Mesendoderm (in vitro differentiated cells): ENCODE data around the gene HDAC11.

ENCODE experiments used
- DNase-seq: peaks from one replicate; pipeline ENCODE4 v3.0.0; 2013
- H2AK5ac ChIP-seq: 2 replicates; pipeline ENCODE4 v1.6.1; 2013; ENCODE audit warnings: low read length, inconsistent platforms
- H2BK120ac ChIP-seq: 2 replicates; pipeline ENCODE4 v1.6.1; 2013; ENCODE audit warnings: low read depth, mild to moderate bottlenecking, low read length, moderate library complexity, mixed read lengths
- H2BK15ac ChIP-seq: replicated peaks from 2 replicates; pipeline ENCODE4 v1.6.1; 2013; ENCODE audit warnings: low read depth, mild to moderate bottlenecking, moderate library complexity
- H2BK5ac ChIP-seq: 2 replicates; pipeline ENCODE4 v1.6.1; 2013; ENCODE audit warnings: low read length, inconsistent platforms
- H3K18ac ChIP-seq: 2 replicates; pipeline ENCODE4 v1.6.1; 2013; ENCODE audit warnings: mild to moderate bottlenecking, low read length, mixed read lengths
- H3K23ac ChIP-seq: one replicate; pipeline ENCODE4 v1.6.1; 2013; ENCODE audit warnings: low read length
- H3K27ac ChIP-seq: 2 replicates; pipeline ENCODE4 v1.5.1; 2013; ENCODE audit warnings: low read depth, mild to moderate bottlenecking, inconsistent platforms, low read length, moderate library complexity
- H3K27me3 ChIP-seq: 2 replicates; pipeline ENCODE4 v1.6.1; 2013; ENCODE audit warnings: low read length, control low read depth, mild to moderate bottlenecking, inconsistent platforms; ENCODE audit not compliant: insufficient read depth, poor library complexity
- H3K36me3 ChIP-seq: 2 replicates; pipeline ENCODE4 v1.6.1; 2013; ENCODE audit warnings: low read length, inconsistent platforms; ENCODE audit not compliant: control insufficient read depth, insufficient read depth
- H3K4ac ChIP-seq: one replicate; pipeline ENCODE4 v1.6.1; 2013; ENCODE audit warnings: low read depth, mild to moderate bottlenecking, low read length, moderate library complexity
- H3K4me1 ChIP-seq: 2 replicates; pipeline ENCODE4 v1.6.1; 2013; ENCODE audit warnings: low read depth, low read length, inconsistent platforms; ENCODE audit not compliant: control insufficient read depth
- H3K4me2 ChIP-seq: 2 replicates; pipeline ENCODE4 v1.6.1; 2013; ENCODE audit warnings: low read length
- H3K4me3 ChIP-seq: 2 replicates; pipeline ENCODE4 v1.5.1; 2013; ENCODE audit warnings: mild to moderate bottlenecking, low read length
- H3K56ac ChIP-seq: one replicate; pipeline ENCODE4 v1.6.1; 2013; ENCODE audit warnings: low read length
- H3K79me1 ChIP-seq: 2 replicates; pipeline ENCODE4 v1.6.1; 2013; ENCODE audit warnings: low read length, inconsistent platforms
- H3K79me2 ChIP-seq: 2 replicates; pipeline ENCODE4 v1.6.1; 2013; ENCODE audit warnings: mild to moderate bottlenecking, low read length; ENCODE audit not compliant: control insufficient read depth, insufficient read depth
- H3K9ac ChIP-seq: 2 replicates; pipeline ENCODE4 v1.6.1; 2013; ENCODE audit warnings: low read length, inconsistent platforms
- H4K5ac ChIP-seq: one replicate; pipeline ENCODE4 v1.6.1; 2013; ENCODE audit warnings: low read length
- H4K8ac ChIP-seq: one replicate; pipeline ENCODE4 v1.6.1; 2013; ENCODE audit warnings: low read depth, mild to moderate bottlenecking, control low read depth, low read length, moderate library complexity
- WGBS: extraction: QIAGEN DNeasy Blood & Tissue Kit; methylation state at CpG from one replicate; pipeline ENCODE4 v1.1.7; 2013; ENCODE audit warnings: low lambda C conversion rate, missing lambda C conversion rate; ENCODE audit not compliant: insufficient coverage; ENCODE audit errors: extremely low coverage; 5-methylcytosine and 5-hydroxymethylcytosine counted together

HDAC11 gene

GRCh38 chr3:13529196-13530112, 49.3 kb downstream of the HDAC11 start:
- Histone ChIP-seq H3K23ac (no peak overlapping the region), H3K36me3 (no peaks in the 10 kb centered on the region), H3K79me1 (no peaks in the 10 kb centered on the region), H3K27me3 (no peaks in the 10 kb centered on the region), H3K56ac (peak overlapping the region; percentile 44), H3K18ac (no peak overlapping the region), H2BK5ac (no peak overlapping the region), H3K79me2 (no peaks in the 10 kb centered on the region), H2BK15ac (no peak overlapping the region), H3K4me1 (no peaks in the 10 kb centered on the region), H3K4me3 (no peak overlapping the region), H4K8ac (no peak overlapping the region), H2AK5ac (peak overlapping the region; percentile 90), H4K5ac (no peak overlapping the region), H3K4me2 (no peak overlapping the region), H2BK120ac (no peak overlapping the region), H3K9ac (no peak overlapping the region), H3K4ac (no peak overlapping the region), H3K27ac (no peak overlapping the region)
- DNase-seq, result no peak
- 100% methylated on average over 1 of the region's 5 CpGs for WGBS

- H3K18ac ChIP-seq, result no peak overlapping the region
- H3K79me2 ChIP-seq, result no peaks in the 10 kb centered on the region
- no peak overlapping the region for H4K5ac ChIP-seq
- H3K4me1 ChIP-seq, result no peaks in the 10 kb centered on the region
- no peak overlapping the region for H3K27ac ChIP-seq
- no peak overlapping the region for H2AK5ac ChIP-seq
- H4K8ac ChIP-seq, result no peak overlapping the region
- H3K9ac ChIP-seq, result no peak overlapping the region
- DNase-seq, result no peak
- no peak overlapping the region for H2BK5ac ChIP-seq
- no peak overlapping the region for H3K4ac ChIP-seq
- H2BK15ac ChIP-seq, result no peak overlapping the region
- H3K4me3 ChIP-seq, result no peak overlapping the region
- H3K4me2 ChIP-seq, result no peak overlapping the region
- no peak overlapping the region for H2BK120ac ChIP-seq
- no peaks in the 10 kb centered on the region for H3K36me3 ChIP-seq
- no CpG with 5 or more reads among the region's 12 CpGs for WGBS
- no peaks in the 10 kb centered on the region for H3K27me3 ChIP-seq
- no peak overlapping the region for H3K56ac ChIP-seq
- no peaks in the 10 kb centered on the region for H3K79me1 ChIP-seq
- H3K23ac ChIP-seq, result no peak overlapping the region
Measured at GRCh38 chr3:13530241-13531009, 50.3 kb downstream of the HDAC11 start.

GRCh38 chr3:13532085-13532484, 52.0 kb downstream of the HDAC11 start:
- peak overlapping the region; percentile 2 for H3K23ac ChIP-seq
- no CpG with 5 or more reads among the region's 9 CpGs for WGBS
- no peaks in the 10 kb centered on the region for H3K4me1 ChIP-seq
- H2BK120ac ChIP-seq, result no peak overlapping the region
- no peaks in the 10 kb centered on the region for H3K36me3 ChIP-seq
- DNase-seq, result no peak
- H3K79me1 ChIP-seq, result no peaks in the 10 kb centered on the region
- no peak overlapping the region for H2BK15ac ChIP-seq
- no peak overlapping the region for H4K8ac ChIP-seq
- no peak overlapping the region for H2AK5ac ChIP-seq
- H3K4me3 ChIP-seq, result no peak overlapping the region
- H3K18ac ChIP-seq, result no peak overlapping the region
- H3K27me3 ChIP-seq, result no peaks in the 10 kb centered on the region
- no peak overlapping the region for H3K4me2 ChIP-seq
- no peak overlapping the region for H4K5ac ChIP-seq
- no peak overlapping the region for H3K27ac ChIP-seq
- H3K9ac ChIP-seq, result no peak overlapping the region
- H3K56ac ChIP-seq, result no peak overlapping the region
- H2BK5ac ChIP-seq, result no peak overlapping the region
- H3K79me2 ChIP-seq, result no peaks in the 10 kb centered on the region
- H3K4ac ChIP-seq, result no peak overlapping the region

- H3K4me1 ChIP-seq, result no peaks in the 10 kb centered on the region
- no peak overlapping the region for H3K18ac ChIP-seq
- no CpG with 5 or more reads among the region's 5 CpGs for WGBS
Measured at GRCh38 chr3:13532631-13533030, 52.5 kb downstream of the HDAC11 start.

GRCh38 chr3:13533885-13534301, 53.8 kb downstream of the HDAC11 start:
- Histone ChIP-seq H4K8ac (no peak overlapping the region), H3K4me1 (no peaks in the 10 kb centered on the region), H3K4ac (no peak overlapping the region), H4K5ac (no peak overlapping the region), H3K36me3 (no peaks in the 10 kb centered on the region), H2BK5ac (no peak overlapping the region), H3K27me3 (no peaks in the 10 kb centered on the region), H2BK120ac (no peak overlapping the region), H3K56ac (no peak overlapping the region), H3K9ac (no peak overlapping the region), H2AK5ac (no peak overlapping the region), H3K4me3 (no peak overlapping the region), H3K27ac (no peak overlapping the region), H3K79me1 (no peaks in the 10 kb centered on the region), H3K18ac (no peak overlapping the region), H2BK15ac (no peak overlapping the region), H3K23ac (no peak overlapping the region), H3K79me2 (no peaks in the 10 kb centered on the region), H3K4me2 (no peak overlapping the region)
- WGBS, result no CpG with 5 or more reads among the region's 8 CpGs
- no peak for DNase-seq

More at GRCh38 chr3:13532631-13533030, 52.5 kb downstream of the HDAC11 start:
- Histone ChIP-seq H3K4me2 (no peak overlapping the region), H3K56ac (no peak overlapping the region), H4K5ac (no peak overlapping the region), H3K36me3 (no peaks in the 10 kb centered on the region), H4K8ac (no peak overlapping the region), H3K79me1 (no peaks in the 10 kb centered on the region), H3K4ac (no peak overlapping the region), H2AK5ac (no peak overlapping the region), H3K27me3 (no peaks in the 10 kb centered on the region), H3K9ac (no peak overlapping the region), H3K23ac (peak overlapping the region; percentile 2), H3K4me3 (no peak overlapping the region), H2BK15ac (no peak overlapping the region), H2BK120ac (no peak overlapping the region), H3K79me2 (no peaks in the 10 kb centered on the region), H3K27ac (no peak overlapping the region), H2BK5ac (no peak overlapping the region)
- no peak for DNase-seq
